ENCODE results near the gene SHROOM3. TPM values are rescaled to one million over a fixed set of nuclear protein-coding genes. Genes with fewer than 3 reads are reported as not detected.

SHROOM3 gene
- total RNA-seq, 1 donor = 18.0 TPM

- no peak for DNase-seq (ENCODE audit: low read depth)
Measured at GRCh38 chr4:76488888-76489685, 54.1 kb downstream of the SHROOM3 start.

GRCh38 chr4:76489686-76490161 lies 54.7 kb downstream of the SHROOM3 start:
- H3K4me3 ChIP-seq (ENCODE audit: low read depth, low read length) = no peak overlapping the region
- no peak for DNase-seq (ENCODE audit: low read depth)
- no peak for TF ChIP-seq CTCF (IDR thresholded peaks at IDR 0.05; ENCODE audit: insufficient read depth, low read length)

More at GRCh38 chr4:76488888-76489685, 54.1 kb downstream of the SHROOM3 start:
- no peak overlapping the region for H3K4me3 ChIP-seq (ENCODE audit: low read depth, low read length)
- no peak for TF ChIP-seq CTCF (IDR thresholded peaks at IDR 0.05; ENCODE audit: insufficient read depth, low read length)

GRCh38 chr4:76492055-76492454 lies 57.0 kb downstream of the SHROOM3 start:
- DNase-seq (ENCODE audit: low read depth) = no peak
- H3K4me3 ChIP-seq (ENCODE audit: low read depth, low read length) = no peak overlapping the region
- no peak for TF ChIP-seq CTCF (IDR thresholded peaks at IDR 0.05; ENCODE audit: insufficient read depth, low read length)

- TF ChIP-seq CTCF (IDR thresholded peaks at IDR 0.05; ENCODE audit: insufficient read depth, low read length) = no peak
- DNase-seq (ENCODE audit: low read depth) = no peak
- H3K4me3 ChIP-seq (ENCODE audit: low read depth, low read length) = no peak overlapping the region
Measured at GRCh38 chr4:76494243-76494642, 59.2 kb downstream of the SHROOM3 start.

- DNase-seq (ENCODE audit: low read depth) = no peak
- TF ChIP-seq CTCF (IDR thresholded peaks at IDR 0.05; ENCODE audit: insufficient read depth, low read length) = no peak
Measured at GRCh38 chr4:76494871-76495590, 60.0 kb downstream of the SHROOM3 start.

GRCh38 chr4:76498550-76498949 lies 63.5 kb downstream of the SHROOM3 start:
- DNase-seq (ENCODE audit: low read depth) = peak; percentile 11
- H3K4me3 ChIP-seq (ENCODE audit: low read depth, low read length) = no peak overlapping the region
- no peak for TF ChIP-seq CTCF (IDR thresholded peaks at IDR 0.05; ENCODE audit: insufficient read depth, low read length)

More at GRCh38 chr4:76494871-76495590, 60.0 kb downstream of the SHROOM3 start:
- no peak overlapping the region for H3K4me3 ChIP-seq (ENCODE audit: low read depth, low read length)
